ENCODE results near the gene PCSK6.

Gene PCSK6

GRCh38 chr15:101329867-101330380 lies 159.6 kb downstream of the PCSK6 start:
- DNase-seq (ENCODE audit: low spot score): no peak
- in situ Hi-C loops (cut with MboI; ENCODE audit: low pct_unique_long_range_greater_than_20kb, low sequenced_read_pairs, unreplicated experiment): no loop called here
- TF ChIP-seq CTCF (IDR thresholded peaks at IDR 0.05; ENCODE audit: extremely low read depth, insufficient read depth, missing control alignments): no peak

- no peak for TF ChIP-seq CTCF (IDR thresholded peaks at IDR 0.05; ENCODE audit: extremely low read depth, insufficient read depth, missing control alignments)
- no peak for DNase-seq (ENCODE audit: low spot score)
- in situ Hi-C loops (cut with MboI; ENCODE audit: low pct_unique_long_range_greater_than_20kb, low sequenced_read_pairs, unreplicated experiment): no loop called here
Observed at GRCh38 chr15:101329309-101329863, 160.1 kb downstream of the PCSK6 start.

- TF ChIP-seq CTCF (IDR thresholded peaks at IDR 0.05; ENCODE audit: extremely low read depth, insufficient read depth, missing control alignments): no peak
- in situ Hi-C loops (cut with MboI; ENCODE audit: low pct_unique_long_range_greater_than_20kb, low sequenced_read_pairs, unreplicated experiment): no loop called here
- DNase-seq (ENCODE audit: low spot score): no peak
Observed at GRCh38 chr15:101328001-101328400, 161.5 kb downstream of the PCSK6 start.

GRCh38 chr15:101327147-101327740 lies 162.3 kb downstream of the PCSK6 start:
- no peak for TF ChIP-seq CTCF (IDR thresholded peaks at IDR 0.05; ENCODE audit: extremely low read depth, insufficient read depth, missing control alignments)
- in situ Hi-C loops (cut with MboI; ENCODE audit: low pct_unique_long_range_greater_than_20kb, low sequenced_read_pairs, unreplicated experiment): no loop called here
- DNase-seq (ENCODE audit: low spot score): no peak

GRCh38 chr15:101326462-101327146 lies 162.9 kb downstream of the PCSK6 start:
- no peak for DNase-seq (ENCODE audit: low spot score)
- TF ChIP-seq CTCF (IDR thresholded peaks at IDR 0.05; ENCODE audit: extremely low read depth, insufficient read depth, missing control alignments): no peak
- in situ Hi-C loops (cut with MboI; ENCODE audit: low pct_unique_long_range_greater_than_20kb, low sequenced_read_pairs, unreplicated experiment): no loop called here

- no peak for DNase-seq (ENCODE audit: low spot score)
- in situ Hi-C loops (cut with MboI; ENCODE audit: low pct_unique_long_range_greater_than_20kb, low sequenced_read_pairs, unreplicated experiment): no loop called here
- TF ChIP-seq CTCF (IDR thresholded peaks at IDR 0.05; ENCODE audit: extremely low read depth, insufficient read depth, missing control alignments): no peak
Observed at GRCh38 chr15:101326026-101326315, 163.5 kb downstream of the PCSK6 start.

Data from GM13977 (cell line).